ENCODE data around the gene MYO1B.

Gene MYO1B

GRCh38 chr2:191474464-191474863 lies 229.3 kb downstream of the MYO1B start:
- DNase-seq = no peak
